HEK293 (cell line): ENCODE results near the gene ADORA3.

Experiments used
- KLF16 ChIP-seq: fragments of 450-650 bp; formaldehyde crosslinking; IDR thresholded peaks from 2 replicates; pipeline ENCODE4 v1.5.1; 2017; ENCODE audit warnings: missing biosample characterization, missing genetic modification characterization
- PBX3 ChIP-seq: sonication (generic); formaldehyde crosslinking; IDR thresholded peaks from 2 replicates; pipeline ENCODE4 v1.8.1; 2022; ENCODE audit warnings: mild to moderate bottlenecking, moderate library complexity, missing genetic modification reagents
- ZNF10 ChIP-seq: fragments of 450-650 bp; formaldehyde crosslinking; IDR thresholded peaks from 2 replicates; pipeline ENCODE4 v1.5.1; 2017; ENCODE audit warnings: missing biosample characterization, missing genetic modification characterization
- ZNF202 ChIP-seq: fragments of 450-650 bp; formaldehyde crosslinking; IDR thresholded peaks from 2 replicates; pipeline ENCODE4 v1.5.1; 2016; ENCODE audit warnings: missing biosample characterization, missing genetic modification characterization, borderline replicate concordance
- ZNF239 ChIP-seq: fragments of 450-650 bp; formaldehyde crosslinking; IDR thresholded peaks from 2 replicates; pipeline ENCODE4 v1.5.1; 2016; ENCODE audit warnings: missing biosample characterization, missing genetic modification characterization
- ZNF433 ChIP-seq: fragments of 450-650 bp; formaldehyde crosslinking; IDR thresholded peaks from 2 replicates; pipeline ENCODE4 v1.5.1; 2016; ENCODE audit warnings: missing biosample characterization, missing genetic modification characterization, low read depth
- ZNF645 ChIP-seq: fragments of 450-650 bp; formaldehyde crosslinking; IDR thresholded peaks from 2 replicates; pipeline ENCODE4; 2016; ENCODE audit warnings: missing biosample characterization, missing genetic modification characterization
- ZNF658 ChIP-seq: fragments of 450-650 bp; formaldehyde crosslinking; IDR thresholded peaks from 2 replicates; pipeline ENCODE4; 2016; ENCODE audit warnings: missing biosample characterization, missing genetic modification characterization
- ZXDB ChIP-seq: fragments of 450-650 bp; formaldehyde crosslinking; IDR thresholded peaks from 2 replicates; pipeline ENCODE4 v1.5.1; 2016; ENCODE audit warnings: missing biosample characterization, missing genetic modification characterization
- TF ChIP-seq, protein P1 (sequence below): fragments of 450-650 bp; formaldehyde crosslinking; IDR thresholded peaks from 2 replicates; pipeline ENCODE4 v1.5.1; 2017; ENCODE audit warnings: missing biosample characterization, missing genetic modification characterization
- TF ChIP-seq, protein P2 (sequence below): fragments of 450-650 bp; formaldehyde crosslinking; IDR thresholded peaks from 2 replicates; pipeline ENCODE4 v1.5.1; 2016; ENCODE audit warnings: missing biosample characterization, missing genetic modification characterization
- TF ChIP-seq, protein P3 (sequence below): fragments of 450-650 bp; formaldehyde crosslinking; IDR thresholded peaks from 2 replicates; pipeline ENCODE4 v1.5.1; 2017; ENCODE audit warnings: missing biosample characterization, missing genetic modification characterization

DNA sequence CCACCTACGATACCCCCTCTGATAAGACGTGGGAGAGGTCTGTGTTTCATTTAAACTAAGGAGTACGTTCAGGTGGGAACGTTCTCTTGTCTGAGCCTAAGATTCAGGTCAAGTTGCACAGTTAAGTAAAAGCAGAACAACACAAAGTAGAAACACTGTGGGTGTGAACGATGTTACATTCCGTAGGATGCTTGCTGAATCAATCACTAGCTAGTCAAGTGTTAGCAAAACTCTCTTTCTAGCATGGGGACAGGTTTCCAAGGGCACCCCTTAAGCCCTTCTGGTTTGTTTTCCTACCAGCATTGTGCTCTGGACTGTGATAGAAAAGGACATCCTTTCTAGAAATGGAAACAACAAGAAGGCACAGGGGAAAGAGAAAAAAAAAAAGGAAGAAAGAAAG, 16.3 kb downstream of the ADORA3 start:
- TF ChIP-seq, protein P1, sequence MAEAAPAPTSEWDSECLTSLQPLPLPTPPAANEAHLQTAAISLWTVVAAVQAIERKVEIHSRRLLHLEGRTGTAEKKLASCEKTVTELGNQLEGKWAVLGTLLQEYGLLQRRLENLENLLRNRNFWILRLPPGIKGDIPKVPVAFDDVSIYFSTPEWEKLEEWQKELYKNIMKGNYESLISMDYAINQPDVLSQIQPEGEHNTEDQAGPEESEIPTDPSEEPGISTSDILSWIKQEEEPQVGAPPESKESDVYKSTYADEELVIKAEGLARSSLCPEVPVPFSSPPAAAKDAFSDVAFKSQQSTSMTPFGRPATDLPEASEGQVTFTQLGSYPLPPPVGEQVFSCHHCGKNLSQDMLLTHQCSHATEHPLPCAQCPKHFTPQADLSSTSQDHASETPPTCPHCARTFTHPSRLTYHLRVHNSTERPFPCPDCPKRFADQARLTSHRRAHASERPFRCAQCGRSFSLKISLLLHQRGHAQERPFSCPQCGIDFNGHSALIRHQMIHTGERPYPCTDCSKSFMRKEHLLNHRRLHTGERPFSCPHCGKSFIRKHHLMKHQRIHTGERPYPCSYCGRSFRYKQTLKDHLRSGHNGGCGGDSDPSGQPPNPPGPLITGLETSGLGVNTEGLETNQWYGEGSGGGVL: no peak
- TF ChIP-seq, protein P2, sequence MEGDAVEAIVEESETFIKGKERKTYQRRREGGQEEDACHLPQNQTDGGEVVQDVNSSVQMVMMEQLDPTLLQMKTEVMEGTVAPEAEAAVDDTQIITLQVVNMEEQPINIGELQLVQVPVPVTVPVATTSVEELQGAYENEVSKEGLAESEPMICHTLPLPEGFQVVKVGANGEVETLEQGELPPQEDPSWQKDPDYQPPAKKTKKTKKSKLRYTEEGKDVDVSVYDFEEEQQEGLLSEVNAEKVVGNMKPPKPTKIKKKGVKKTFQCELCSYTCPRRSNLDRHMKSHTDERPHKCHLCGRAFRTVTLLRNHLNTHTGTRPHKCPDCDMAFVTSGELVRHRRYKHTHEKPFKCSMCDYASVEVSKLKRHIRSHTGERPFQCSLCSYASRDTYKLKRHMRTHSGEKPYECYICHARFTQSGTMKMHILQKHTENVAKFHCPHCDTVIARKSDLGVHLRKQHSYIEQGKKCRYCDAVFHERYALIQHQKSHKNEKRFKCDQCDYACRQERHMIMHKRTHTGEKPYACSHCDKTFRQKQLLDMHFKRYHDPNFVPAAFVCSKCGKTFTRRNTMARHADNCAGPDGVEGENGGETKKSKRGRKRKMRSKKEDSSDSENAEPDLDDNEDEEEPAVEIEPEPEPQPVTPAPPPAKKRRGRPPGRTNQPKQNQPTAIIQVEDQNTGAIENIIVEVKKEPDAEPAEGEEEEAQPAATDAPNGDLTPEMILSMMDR (tag by site-specific recombination): no peak
- TF ChIP-seq KLF16 (tag by site-specific recombination) (no peak), ZNF239 (tag by site-specific recombination) (no peak), ZNF202 (tag by site-specific recombination) (no peak), ZXDB (tag by site-specific recombination) (no peak), ZNF433 (no peak), PBX3 (CRISPR knock-in tag) (no peak), ZNF658 (tag by site-specific recombination) (no peak), ZNF10 (tag by site-specific recombination) (no peak), ZNF645 (tag by site-specific recombination) (no peak)
- TF ChIP-seq, protein P3, sequence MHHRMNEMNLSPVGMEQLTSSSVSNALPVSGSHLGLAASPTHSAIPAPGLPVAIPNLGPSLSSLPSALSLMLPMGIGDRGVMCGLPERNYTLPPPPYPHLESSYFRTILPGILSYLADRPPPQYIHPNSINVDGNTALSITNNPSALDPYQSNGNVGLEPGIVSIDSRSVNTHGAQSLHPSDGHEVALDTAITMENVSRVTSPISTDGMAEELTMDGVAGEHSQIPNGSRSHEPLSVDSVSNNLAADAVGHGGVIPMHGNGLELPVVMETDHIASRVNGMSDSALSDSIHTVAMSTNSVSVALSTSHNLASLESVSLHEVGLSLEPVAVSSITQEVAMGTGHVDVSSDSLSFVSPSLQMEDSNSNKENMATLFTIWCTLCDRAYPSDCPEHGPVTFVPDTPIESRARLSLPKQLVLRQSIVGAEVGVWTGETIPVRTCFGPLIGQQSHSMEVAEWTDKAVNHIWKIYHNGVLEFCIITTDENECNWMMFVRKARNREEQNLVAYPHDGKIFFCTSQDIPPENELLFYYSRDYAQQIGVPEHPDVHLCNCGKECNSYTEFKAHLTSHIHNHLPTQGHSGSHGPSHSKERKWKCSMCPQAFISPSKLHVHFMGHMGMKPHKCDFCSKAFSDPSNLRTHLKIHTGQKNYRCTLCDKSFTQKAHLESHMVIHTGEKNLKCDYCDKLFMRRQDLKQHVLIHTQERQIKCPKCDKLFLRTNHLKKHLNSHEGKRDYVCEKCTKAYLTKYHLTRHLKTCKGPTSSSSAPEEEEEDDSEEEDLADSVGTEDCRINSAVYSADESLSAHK (tag by site-specific recombination): no peak
